ENCODE results near the gene ZDHHC11B.

DNA sequence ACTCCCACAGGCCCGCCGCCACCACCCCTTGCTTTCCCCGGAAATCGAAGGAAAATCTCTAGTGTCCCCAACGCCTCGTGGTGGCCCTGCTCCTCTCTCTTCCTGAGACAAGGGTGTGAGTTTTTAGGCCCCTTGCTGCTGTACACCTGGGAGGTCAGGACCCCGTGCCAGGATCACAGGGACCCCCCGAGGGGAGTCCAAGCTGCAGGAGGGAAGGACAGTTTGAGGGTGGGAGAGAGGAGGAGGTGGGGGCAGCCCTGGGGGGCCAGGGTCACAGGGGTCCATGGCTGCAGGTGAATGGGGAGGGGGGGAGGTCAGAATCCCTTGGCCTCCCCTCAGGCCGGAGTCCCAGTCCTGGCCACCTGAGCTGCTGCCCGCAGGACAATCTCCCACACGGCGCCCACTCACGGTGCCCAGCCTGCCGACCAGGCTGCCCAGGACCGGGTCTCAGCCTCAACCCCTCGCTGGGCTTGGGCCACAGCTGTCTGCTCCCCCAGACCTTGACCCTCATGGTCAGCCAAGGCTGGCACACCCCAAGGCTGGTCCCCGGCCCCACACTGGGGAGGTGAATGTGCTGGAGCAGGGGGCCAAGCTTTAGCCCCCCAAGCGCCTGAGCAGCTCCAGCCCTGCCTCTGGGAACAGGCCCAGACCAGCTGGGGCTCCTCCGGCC lies 111.2 kb downstream of the ZDHHC11B start:
- TF ChIP-seq EZH2 (IDR thresholded peaks at IDR 0.05; ENCODE audit: low read length, unreplicated experiment): no peak
- TF ChIP-seq, protein P1, sequence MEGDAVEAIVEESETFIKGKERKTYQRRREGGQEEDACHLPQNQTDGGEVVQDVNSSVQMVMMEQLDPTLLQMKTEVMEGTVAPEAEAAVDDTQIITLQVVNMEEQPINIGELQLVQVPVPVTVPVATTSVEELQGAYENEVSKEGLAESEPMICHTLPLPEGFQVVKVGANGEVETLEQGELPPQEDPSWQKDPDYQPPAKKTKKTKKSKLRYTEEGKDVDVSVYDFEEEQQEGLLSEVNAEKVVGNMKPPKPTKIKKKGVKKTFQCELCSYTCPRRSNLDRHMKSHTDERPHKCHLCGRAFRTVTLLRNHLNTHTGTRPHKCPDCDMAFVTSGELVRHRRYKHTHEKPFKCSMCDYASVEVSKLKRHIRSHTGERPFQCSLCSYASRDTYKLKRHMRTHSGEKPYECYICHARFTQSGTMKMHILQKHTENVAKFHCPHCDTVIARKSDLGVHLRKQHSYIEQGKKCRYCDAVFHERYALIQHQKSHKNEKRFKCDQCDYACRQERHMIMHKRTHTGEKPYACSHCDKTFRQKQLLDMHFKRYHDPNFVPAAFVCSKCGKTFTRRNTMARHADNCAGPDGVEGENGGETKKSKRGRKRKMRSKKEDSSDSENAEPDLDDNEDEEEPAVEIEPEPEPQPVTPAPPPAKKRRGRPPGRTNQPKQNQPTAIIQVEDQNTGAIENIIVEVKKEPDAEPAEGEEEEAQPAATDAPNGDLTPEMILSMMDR (conservative IDR thresholded peaks at IDR 0.05; ENCODE audit: low read depth, low read length): no peak
